H1 (cell line): ENCODE data around the gene C21orf91. TPM values are rescaled to one million over a fixed set of nuclear protein-coding genes. Genes with fewer than 3 reads are reported as not detected.

Source experiments
- CTCF ChIA-PET: fragments of 300-600 bp; sonication (Branson Sonifier 250); formaldehyde crosslinking; loops from one replicate; lab custom pipeline; 2021; ENCODE audit not compliant: partially characterized antibody; lab: Charles Lee
- POLR2A ChIA-PET: fragments of 300-600 bp; sonication (Branson Sonifier 250); formaldehyde crosslinking; loops from one replicate; lab custom pipeline; 2021; ENCODE audit warnings: inconsistent platforms; ENCODE audit not compliant: partially characterized antibody; lab: Charles Lee
- DNase-seq, 2 experiments: peaks; one replicate each; pipeline versions ENCODE4 v3.0.0 to v3.0.0-alpha.2; 2010 to 2022; ENCODE audit warnings: low spot score in 2 of 2, low read depth in 1 of 2, mixed read lengths in 1 of 2
- FAIRE-seq: peaks from 2 replicates; lab custom pipeline; 2011; peaks lifted over from hg19 to GRCh38; lab: Jason Lieb, UNC
- H2AFZ ChIP-seq: 2 replicates; pipeline ENCODE4 v1.8.1; 2012; ENCODE audit warnings: low read length, inconsistent platforms
- H2AK5ac ChIP-seq: 2 replicates; pipeline ENCODE4 v1.6.1; 2013; ENCODE audit warnings: low read depth, low read length
- H2BK120ac ChIP-seq: replicated peaks from 2 replicates; pipeline ENCODE3; 2013; ENCODE audit warnings: low read depth, low read length, inconsistent platforms
- H2BK12ac ChIP-seq: 2 replicates; pipeline ENCODE4 v1.6.1; 2013; ENCODE audit warnings: low read depth, low read length
- H2BK15ac ChIP-seq: 2 replicates; pipeline ENCODE4 v1.6.1; 2013; ENCODE audit warnings: low read length
- H2BK20ac ChIP-seq: 2 replicates; pipeline ENCODE4 v1.6.1; 2013; ENCODE audit warnings: low read length
- H2BK5ac ChIP-seq: 2 replicates; pipeline ENCODE4 v1.6.1; 2013; ENCODE audit warnings: low read depth, low read length
- H3K14ac ChIP-seq: 2 replicates; pipeline ENCODE4 v1.6.1; 2013; ENCODE audit warnings: inconsistent platforms; ENCODE audit not compliant: insufficient read length
- H3K18ac ChIP-seq: 2 replicates; pipeline ENCODE4 v1.6.1; 2013; ENCODE audit warnings: low read length; ENCODE audit errors: extremely low read depth
- H3K23ac ChIP-seq: 2 replicates; pipeline ENCODE4 v1.6.1; 2013; ENCODE audit warnings: inconsistent platforms; ENCODE audit not compliant: insufficient read length
- H3K23me2 ChIP-seq: 2 replicates; pipeline ENCODE4 v1.6.1; 2013; ENCODE audit warnings: low read depth, low read length
- H3K27ac ChIP-seq: 2 replicates; pipeline ENCODE4 v1.6.1; 2011; ENCODE audit warnings: low read depth, low read length, inconsistent platforms
- H3K27me3 ChIP-seq, 4 experiments: replicated peaks in 1 of 4; 1 replicate in 1 of 4; 2 replicates in 3 of 4; pipeline versions ENCODE4 v1.6.1 to v1.8.1; 2011 to 2013; ENCODE audit warnings: low read length in 3 of 4, mild to moderate bottlenecking in 3 of 4, inconsistent platforms in 2 of 4, mixed read lengths in 2 of 4, moderate library complexity in 1 of 4; ENCODE audit not compliant: control insufficient read depth in 3 of 4, insufficient read depth in 3 of 4; ENCODE audit errors: extremely low read depth in 1 of 4
- H3K36me3 ChIP-seq, 4 experiments: 2 replicates each; pipeline versions ENCODE4 v1.6.1 to v1.8.1; 2011 to 2013; ENCODE audit warnings: mild to moderate bottlenecking in 4 of 4, low read length in 3 of 4, moderate library complexity in 2 of 4, control low read depth in 1 of 4, inconsistent platforms in 1 of 4; ENCODE audit not compliant: insufficient read depth in 4 of 4, control insufficient read depth in 2 of 4
- H3K4ac ChIP-seq: replicated peaks from 2 replicates; pipeline ENCODE3; 2013; ENCODE audit warnings: low read length, low read depth, mixed read lengths, inconsistent platforms; ENCODE audit not compliant: insufficient read length
- H3K4me1 ChIP-seq, 4 experiments: replicated peaks in 1 of 4; 1 replicate in 1 of 4; 2 replicates in 3 of 4; pipeline versions ENCODE4 v1.6.1 to v1.8.1; 2011 to 2013; ENCODE audit warnings: low read length in 3 of 4, inconsistent platforms in 2 of 4, mixed read lengths in 1 of 4; ENCODE audit not compliant: insufficient read depth in 4 of 4, control insufficient read depth in 3 of 4
- H3K4me2 ChIP-seq, 2 experiments: 2 replicates each; pipeline versions ENCODE4 v1.6.1 to v1.8.1; 2011 to 2013; ENCODE audit warnings: low read depth in 2 of 2, low read length in 2 of 2, control low read depth in 1 of 2, inconsistent platforms in 1 of 2, mild to moderate bottlenecking in 1 of 2; ENCODE audit not compliant: insufficient read depth in 1 of 2
- H3K4me3 ChIP-seq, 4 experiments: fragments of 200-600, 300-600 bp in 1 of 4; sonication (generic), shearing (Covaris generic), sonication (Bioruptor Twin) in 1 of 4; 2 replicates each; pipeline versions ENCODE4 v1.5.1 to v1.8.1; 2011 to 2016; ENCODE audit warnings: low read length in 4 of 4, low read depth in 3 of 4, control low read depth in 2 of 4, inconsistent platforms in 2 of 4, mild to moderate bottlenecking in 2 of 4, mixed read lengths in 1 of 4, moderate library complexity in 1 of 4; ENCODE audit not compliant: insufficient read depth in 2 of 4; ENCODE audit errors: extremely low read depth in 1 of 4
- H3K56ac ChIP-seq: replicated peaks from 2 replicates; pipeline ENCODE3; 2013; ENCODE audit warnings: low read depth, mild to moderate bottlenecking, mixed read lengths, low read length, inconsistent platforms; ENCODE audit not compliant: insufficient read length
- H3K79me1 ChIP-seq: 2 replicates; pipeline ENCODE4 v1.6.1; 2013; ENCODE audit warnings: low read depth, low read length, control low read depth
- H3K79me2 ChIP-seq, 2 experiments: 2 replicates each; pipeline versions ENCODE4 v1.6.1 to v1.8.1; 2012 to 2013; ENCODE audit warnings: low read length in 2 of 2, mild to moderate bottlenecking in 2 of 2, inconsistent platforms in 1 of 2; ENCODE audit not compliant: insufficient read depth in 2 of 2, control insufficient read depth in 1 of 2
- H3K9ac ChIP-seq, 4 experiments: replicated peaks in 1 of 4; 1 replicate in 1 of 4; 2 replicates in 3 of 4; pipeline versions ENCODE4 v1.6.1 to v1.8.1; 2011 to 2013; ENCODE audit warnings: low read depth in 3 of 4, low read length in 3 of 4, control low read depth in 2 of 4, mild to moderate bottlenecking in 2 of 4, moderate library complexity in 2 of 4, inconsistent platforms in 1 of 4; ENCODE audit errors: extremely low read depth in 1 of 4
- H3K9me3 ChIP-seq, 2 experiments: 2 replicates each; pipeline versions ENCODE4 v1.6.1 to v1.8.1; 2012 to 2013; ENCODE audit warnings: mild to moderate bottlenecking in 2 of 2, moderate library complexity in 2 of 2, control low read depth in 1 of 2, inconsistent platforms in 1 of 2, low read depth in 1 of 2, low read length in 1 of 2, mixed read lengths in 1 of 2; ENCODE audit not compliant: insufficient read depth in 2 of 2
- H4K20me1 ChIP-seq, 2 experiments: replicated peaks in 1 of 2; 2 replicates each; pipeline versions ENCODE3 to v1.8.1; 2011 to 2013; ENCODE audit warnings: inconsistent platforms in 2 of 2, low read length in 2 of 2, mild to moderate bottlenecking in 1 of 2; ENCODE audit not compliant: insufficient read depth in 2 of 2, control insufficient read depth in 1 of 2
- H4K5ac ChIP-seq: 2 replicates; pipeline ENCODE4 v1.6.1; 2013; ENCODE audit warnings: low read length, low read depth, mixed read lengths, inconsistent platforms; ENCODE audit not compliant: insufficient read length
- H4K8ac ChIP-seq: 2 replicates; pipeline ENCODE4 v1.8.0; 2013; ENCODE audit warnings: mild to moderate bottlenecking, moderate library complexity, low read length, inconsistent platforms; ENCODE audit not compliant: insufficient read depth; ENCODE audit errors: extremely low read depth
- H4K91ac ChIP-seq: replicated peaks from 2 replicates; pipeline ENCODE3; 2013; ENCODE audit warnings: low read length, mixed read lengths, inconsistent platforms; ENCODE audit not compliant: insufficient read length
- CBX5 ChIP-seq: fragments of 300-800, 300-1000 bp; sonication (generic); IDR thresholded peaks from 2 replicates; pipeline ENCODE4 v1.7.1; 2016; ENCODE audit warnings: antibody characterized with exemption, low read length, low read depth
- HDAC2 ChIP-seq, 2 experiments: fragments of 300-600 bp in 1 of 2; sonication (generic) in 1 of 2; IDR thresholded peaks; 2 replicates each; pipeline ENCODE4 v1.6.1; 2011 to 2012; ENCODE audit warnings: low read depth in 2 of 2, low read length in 2 of 2, mild to moderate bottlenecking in 2 of 2, moderate library complexity in 2 of 2, borderline replicate concordance in 1 of 2, inconsistent platforms in 1 of 2
- KDM1A ChIP-seq: fragments of 200-600, 300-600 bp; sonication (generic); IDR thresholded peaks from 2 replicates; pipeline ENCODE4 v1.7.1; 2016; ENCODE audit warnings: mild to moderate bottlenecking, low read length, borderline replicate concordance
- RNF2 ChIP-seq: fragments of 200-900, 300-1000 bp; sonication (generic); IDR thresholded peaks from 2 replicates; pipeline ENCODE4 v1.7.1; 2016; ENCODE audit warnings: borderline replicate concordance, low read depth, mild to moderate bottlenecking, antibody characterized with exemption, low read length; ENCODE audit not compliant: poor library complexity, severe bottlenecking; ENCODE audit errors: missing control alignments
- TAF7 ChIP-seq: optimal IDR thresholded peaks from 2 replicates; pipeline ENCODE3; 2011; ENCODE audit warnings: low read depth, mild to moderate bottlenecking, inconsistent platforms, low read length, moderate library complexity, borderline replicate concordance
- WGBS, 2 experiments: shearing (Covaris generic) in 1 of 2; methylation state at CpG; one replicate each; pipeline versions ENCODE4 v1.1.6 to v1.1.7; 2013 to 2015; ENCODE audit warnings: low lambda C conversion rate in 2 of 2, mixed read lengths in 2 of 2, inconsistent platforms in 1 of 2, low coverage in 1 of 2, missing lambda C conversion rate in 1 of 2; ENCODE audit not compliant: insufficient replicate concordance in 2 of 2, insufficient coverage in 1 of 2, insufficient read length in 1 of 2; ENCODE audit errors: extremely low coverage in 1 of 2, missing lambda C conversion rate in 1 of 2; 5-methylcytosine and 5-hydroxymethylcytosine counted together
- polyA plus RNA-seq, 7 experiments: library from polyadenylated mRNA; depleted of rRNA in 3 of 7; stranded (reverse) in 5 of 7; unstranded in 2 of 7; fragments of >200 nt in 5 of 7; fragments of 200-250 nt in 2 of 7; gene quantifications; 1 replicate in 5 of 7; 2 replicates in 1 of 7; 4 replicates in 1 of 7; pipeline versions ENCODE4 v1.2.1 to v1.2.3, GENCODE V29; 2011 to 2013; ENCODE audit warnings: missing spikeins in 2 of 7, mixed read lengths in 2 of 7
- total RNA-seq: library from RNA; stranded (reverse); fragmentation: NEBNext Ultra II Directional; extraction: Animal tissue kit (Norgen Biotek cat#: 25700); gene quantifications from 2 replicates; pipeline ENCODE4 v1.2.1, GENCODE V29; 2021

The C21orf91 gene
- total and polyA plus RNA-seq, 2 of the 8 experiments (the other 6 are each of a cell fraction or from before 2014, with no cell fraction given) = 4.9 to 33.6 TPM

DNA sequence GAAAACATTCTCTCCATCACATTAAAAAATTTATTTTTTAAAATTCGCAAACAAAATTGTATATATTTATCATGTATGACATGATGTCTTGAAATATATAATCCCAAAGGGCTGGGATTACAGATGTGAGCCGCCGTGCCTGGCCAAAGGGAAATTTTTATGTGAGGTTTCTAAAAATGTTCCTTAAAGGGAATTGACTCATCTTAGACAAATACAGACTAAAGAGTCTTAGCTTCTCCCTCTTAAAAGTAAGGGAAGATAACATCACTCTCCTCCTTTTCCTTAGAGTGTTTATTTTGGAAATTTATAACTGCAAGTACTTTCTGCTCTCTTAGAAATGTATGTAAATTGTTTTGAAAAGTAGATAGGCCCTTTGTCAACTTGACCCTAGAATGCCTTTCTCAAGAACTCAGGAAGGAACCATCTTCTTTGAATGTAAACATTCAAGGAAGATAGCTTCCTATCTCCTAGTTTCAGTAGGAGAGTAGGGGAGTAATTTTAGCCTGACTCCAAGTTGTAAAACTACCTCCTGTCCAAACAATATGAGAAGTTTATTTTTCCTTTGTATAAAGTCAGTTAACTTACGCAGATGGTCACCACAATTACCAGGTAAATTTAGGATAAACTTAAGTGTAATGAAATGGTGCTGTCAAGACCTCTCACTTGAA is 59.5 kb downstream of the C21orf91 start:
- Histone ChIP-seq H3K79me2 (no peaks in the 10 kb centered on the region), H4K91ac (no peak overlapping the region), H3K23me2 (no peaks in the 10 kb centered on the region), H2AFZ (no peak overlapping the region), H3K79me1 (no peaks in the 10 kb centered on the region), H2BK20ac (no peak overlapping the region)
- 86 to 100% methylated on average over 1 to 4 of the region's 4 CpGs for WGBS, 2 experiments
- TF ChIP-seq CBX5 (no peak), KDM1A (no peak), HDAC2 (IDR thresholded peaks at IDR 0.05; ENCODE audit: borderline replicate concordance in 1 of 2, low read depth in 2 of 2, low read length in 2 of 2) (no peak), RNF2 (no peak), TAF7 (no peak)
- TF ChIP-seq, all 59 proteins: peak for 0
- no peak overlapping the region for H2BK120ac ChIP-seq
- H3K9me3 ChIP-seq = peaks cover 0 to 5% of the 10 kb centered on the region in 2 experiments; a peak in 1 of 4 replicates
- no peak overlapping the region for H2BK5ac ChIP-seq
- ChIA-PET POLR2A (no interaction called here), CTCF (no interaction called here)
- H3K27ac ChIP-seq = no peak overlapping the region
- no peaks in the 10 kb centered on the region for H3K27me3 ChIP-seq
- no peak overlapping the region for H4K8ac ChIP-seq
- no peak for FAIRE-seq
- H3K14ac ChIP-seq = no peak overlapping the region
- no peak overlapping the region for H3K56ac ChIP-seq
- H2BK15ac ChIP-seq = no peak overlapping the region
- no peak overlapping the region for H3K18ac ChIP-seq
- no peaks in the 10 kb centered on the region for H4K20me1 ChIP-seq
- H3K4me1 ChIP-seq = no peaks in the 10 kb centered on the region
- no peak overlapping the region for H4K5ac ChIP-seq
- no peak overlapping the region for H3K23ac ChIP-seq
- H3K36me3 ChIP-seq = no peaks in the 10 kb centered on the region; a peak in 1 of 8 replicates
- no peak overlapping the region for H3K9ac ChIP-seq
- DNase-seq = no peak
- no peak overlapping the region for H3K4me3 ChIP-seq
- no peak overlapping the region for H2AK5ac ChIP-seq
- no peak overlapping the region for H3K4me2 ChIP-seq
- no peak overlapping the region for H2BK12ac ChIP-seq
- H3K4ac ChIP-seq = no peak overlapping the region
